HEK293 (cell line): Measurements from ENCODE around the gene NHS.

Experiments used
- CTCF ChIA-PET: fragments of 350-600 bp; formaldehyde crosslinking; extraction: SDS; loops from one replicate; lab custom pipeline; 2021; ENCODE audit warnings: antibody characterized with exemption; lab: Yijun Ruan, JAX
- POLR2A ChIA-PET: fragments of 300-600 bp; formaldehyde crosslinking; extraction: SDS; loops from one replicate; lab custom pipeline; 2020; ENCODE audit warnings: antibody characterized with exemption, inconsistent platforms; lab: Yijun Ruan, JAX
- H3K27ac ChIP-seq: fragments of 200-500 bp; sonication (Bioruptor generic); 2 replicates; pipeline ENCODE4 v1.5.1; 2014; ENCODE audit warnings: low read depth, low read length, control low read depth, inconsistent platforms; ENCODE audit errors: extremely low read depth
- H3K36me3 ChIP-seq, 2 experiments: fragments of 200-500 bp in 1 of 2; sonication (Bioruptor generic) in 1 of 2; 1 replicate in 1 of 2; 2 replicates in 1 of 2; pipeline ENCODE4 v1.5.1; 2014 to 2017; ENCODE audit warnings: inconsistent platforms in 2 of 2, low read length in 2 of 2; ENCODE audit not compliant: control insufficient read depth in 2 of 2, insufficient read depth in 1 of 2
- H3K4me1 ChIP-seq: fragments of 200-500 bp; sonication (Bioruptor generic); 2 replicates; pipeline ENCODE4 v1.5.1; 2014; ENCODE audit warnings: mild to moderate bottlenecking, low read length, inconsistent platforms; ENCODE audit not compliant: control insufficient read depth, insufficient read depth
- H3K4me3 ChIP-seq: 2 replicates; pipeline ENCODE4 v1.5.1; 2011; ENCODE audit warnings: low read depth, mild to moderate bottlenecking, control low read depth, low read length, moderate library complexity
- H3K9me3 ChIP-seq: fragments of 200-500 bp; sonication (Bioruptor generic); 2 replicates; pipeline ENCODE4 v1.5.1; 2014; ENCODE audit warnings: low read depth, low read length, inconsistent platforms; ENCODE audit not compliant: control insufficient read depth, insufficient read depth
- BCL11A ChIP-seq: fragments of 450-650 bp; formaldehyde crosslinking; IDR thresholded peaks from 2 replicates; pipeline ENCODE4 v1.5.1; 2016; ENCODE audit warnings: low read depth, missing biosample characterization, missing genetic modification characterization
- HOXD13 ChIP-seq: sonication (generic); formaldehyde crosslinking; IDR thresholded peaks from 2 replicates; pipeline ENCODE4 v1.8.0; 2022; ENCODE audit warnings: missing genetic modification reagents, borderline replicate concordance
- MZF1 ChIP-seq: fragments of 450-650 bp; formaldehyde crosslinking; IDR thresholded peaks from 2 replicates; pipeline ENCODE4 v1.5.1; 2017; ENCODE audit warnings: missing biosample characterization, missing genetic modification characterization, borderline replicate concordance
- SALL2 ChIP-seq: fragments of 450-650 bp; formaldehyde crosslinking; IDR thresholded peaks from 2 replicates; pipeline ENCODE4 v1.5.0; 2017; ENCODE audit warnings: missing biosample characterization, mild to moderate bottlenecking, missing genetic modification characterization, borderline replicate concordance
- SP3 ChIP-seq: fragments of 450-650 bp; formaldehyde crosslinking; IDR thresholded peaks from 2 replicates; pipeline ENCODE4 v1.5.1; 2016; ENCODE audit warnings: missing biosample characterization, missing genetic modification characterization
- ZBTB1 ChIP-seq: fragments of 450-650 bp; formaldehyde crosslinking; IDR thresholded peaks from 2 replicates; pipeline ENCODE4 v1.5.1; 2016; ENCODE audit warnings: missing biosample characterization, missing genetic modification characterization
- ZBTB8A ChIP-seq: fragments of 450-650 bp; formaldehyde crosslinking; IDR thresholded peaks from 2 replicates; pipeline ENCODE4 v1.5.1; 2016; ENCODE audit warnings: missing biosample characterization, missing genetic modification characterization
- ZEB2 ChIP-seq: fragments of 450-650 bp; formaldehyde crosslinking; IDR thresholded peaks from 2 replicates; pipeline ENCODE4 v1.5.1; 2016; ENCODE audit warnings: missing biosample characterization, missing genetic modification characterization
- ZNF174 ChIP-seq: fragments of 450-650 bp; formaldehyde crosslinking; IDR thresholded peaks from 2 replicates; pipeline ENCODE4 v1.5.0; 2017; ENCODE audit warnings: missing biosample characterization, mild to moderate bottlenecking, missing genetic modification characterization
- ZNF248 ChIP-seq: fragments of 450-650 bp; formaldehyde crosslinking; IDR thresholded peaks from 2 replicates; pipeline ENCODE4 v1.5.1; 2017; ENCODE audit warnings: missing biosample characterization, missing genetic modification characterization
- ZNF274 ChIP-seq, 2 experiments: fragments of 200-500 bp in 1 of 2; fragments of 450-650 bp in 1 of 2; sonication (Bioruptor generic) in 1 of 2; formaldehyde crosslinking in 1 of 2; IDR thresholded peaks; 2 replicates each; pipeline versions ENCODE4 v1.5.1 to v1.6.1; 2014 to 2016; ENCODE audit warnings: borderline replicate concordance in 1 of 2, inconsistent platforms in 1 of 2, low read length in 1 of 2, missing biosample characterization in 1 of 2, missing genetic modification characterization in 1 of 2
- ZNF302 ChIP-seq: fragments of 450-650 bp; formaldehyde crosslinking; IDR thresholded peaks from 2 replicates; pipeline ENCODE4 v1.5.1; 2016; ENCODE audit warnings: missing biosample characterization, missing genetic modification characterization, low read depth
- ZNF324 ChIP-seq: fragments of 450-650 bp; formaldehyde crosslinking; IDR thresholded peaks from 2 replicates; pipeline ENCODE4 v1.5.1; 2016; ENCODE audit warnings: missing biosample characterization, missing genetic modification characterization
- ZNF510 ChIP-seq: fragments of 450-650 bp; formaldehyde crosslinking; IDR thresholded peaks from 2 replicates; pipeline ENCODE4 v1.5.1; 2018; ENCODE audit warnings: mild to moderate bottlenecking, missing genetic modification characterization, missing biosample characterization; ENCODE audit not compliant: insufficient replicate concordance
- ZNF555 ChIP-seq: fragments of 450-650 bp; formaldehyde crosslinking; conservative IDR thresholded peaks from 2 replicates; pipeline ENCODE4 v1.5.1; 2017; ENCODE audit warnings: missing biosample characterization, mild to moderate bottlenecking, missing genetic modification characterization, inconsistent platforms
- ZNF585B ChIP-seq: fragments of 450-650 bp; formaldehyde crosslinking; IDR thresholded peaks from 2 replicates; pipeline ENCODE4 v1.5.1; 2016; ENCODE audit warnings: missing biosample characterization, missing genetic modification characterization
- ZNF610 ChIP-seq: fragments of 450-650 bp; formaldehyde crosslinking; IDR thresholded peaks from 2 replicates; pipeline ENCODE4 v1.5.1; 2016; ENCODE audit warnings: missing biosample characterization, missing genetic modification characterization, borderline replicate concordance
- ZNF626 ChIP-seq: fragments of 450-650 bp; sonication (Bioruptor Pico); formaldehyde crosslinking; IDR thresholded peaks from 2 replicates; pipeline ENCODE4 v1.5.1; 2018; ENCODE audit warnings: missing biosample characterization, missing genetic modification characterization, inconsistent platforms
- ZNF785 ChIP-seq: fragments of 450-650 bp; formaldehyde crosslinking; IDR thresholded peaks from 2 replicates; pipeline ENCODE4 v1.5.1; 2016; ENCODE audit warnings: missing biosample characterization, missing genetic modification characterization
- ZNF791 ChIP-seq: fragments of 450-650 bp; formaldehyde crosslinking; IDR thresholded peaks from 2 replicates; pipeline ENCODE4 v1.5.1; 2016; ENCODE audit warnings: missing biosample characterization, missing genetic modification characterization
- ZNF792 ChIP-seq: fragments of 450-650 bp; formaldehyde crosslinking; IDR thresholded peaks from 2 replicates; pipeline ENCODE4 v1.5.1; 2016; ENCODE audit warnings: missing biosample characterization, missing genetic modification characterization
- ZSCAN30 ChIP-seq: fragments of 450-650 bp; IDR thresholded peaks from 2 replicates; pipeline ENCODE4 v1.5.1; 2018; ENCODE audit warnings: missing biosample characterization, mild to moderate bottlenecking, missing genetic modification characterization, moderate library complexity
- TF ChIP-seq, protein P1 (sequence below): fragments of 450-650 bp; formaldehyde crosslinking; IDR thresholded peaks from 2 replicates; pipeline ENCODE4 v1.5.1; 2016; ENCODE audit warnings: missing biosample characterization, missing genetic modification characterization
- TF ChIP-seq, protein P2 (sequence below): fragments of 450-650 bp; formaldehyde crosslinking; IDR thresholded peaks from 2 replicates; pipeline ENCODE4 v1.5.1; 2016; ENCODE audit warnings: missing biosample characterization, missing genetic modification characterization, low read depth
- TF ChIP-seq, protein P3 (sequence below): fragments of 450-650 bp; formaldehyde crosslinking; IDR thresholded peaks from 2 replicates; pipeline ENCODE4 v1.5.1; 2016; ENCODE audit warnings: missing biosample characterization, missing genetic modification characterization

Gene NHS

GRCh38 chrX:17553961-17554482 is 179.0 kb downstream of the NHS start (continued):
- TF ChIP-seq, protein P1, sequence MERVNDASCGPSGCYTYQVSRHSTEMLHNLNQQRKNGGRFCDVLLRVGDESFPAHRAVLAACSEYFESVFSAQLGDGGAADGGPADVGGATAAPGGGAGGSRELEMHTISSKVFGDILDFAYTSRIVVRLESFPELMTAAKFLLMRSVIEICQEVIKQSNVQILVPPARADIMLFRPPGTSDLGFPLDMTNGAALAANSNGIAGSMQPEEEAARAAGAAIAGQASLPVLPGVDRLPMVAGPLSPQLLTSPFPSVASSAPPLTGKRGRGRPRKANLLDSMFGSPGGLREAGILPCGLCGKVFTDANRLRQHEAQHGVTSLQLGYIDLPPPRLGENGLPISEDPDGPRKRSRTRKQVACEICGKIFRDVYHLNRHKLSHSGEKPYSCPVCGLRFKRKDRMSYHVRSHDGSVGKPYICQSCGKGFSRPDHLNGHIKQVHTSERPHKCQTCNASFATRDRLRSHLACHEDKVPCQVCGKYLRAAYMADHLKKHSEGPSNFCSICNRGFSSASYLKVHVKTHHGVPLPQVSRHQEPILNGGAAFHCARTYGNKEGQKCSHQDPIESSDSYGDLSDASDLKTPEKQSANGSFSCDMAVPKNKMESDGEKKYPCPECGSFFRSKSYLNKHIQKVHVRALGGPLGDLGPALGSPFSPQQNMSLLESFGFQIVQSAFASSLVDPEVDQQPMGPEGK (tag by site-specific recombination), result no peak
- TF ChIP-seq ZSCAN30 (tag by site-specific recombination), result no peak

DNA sequence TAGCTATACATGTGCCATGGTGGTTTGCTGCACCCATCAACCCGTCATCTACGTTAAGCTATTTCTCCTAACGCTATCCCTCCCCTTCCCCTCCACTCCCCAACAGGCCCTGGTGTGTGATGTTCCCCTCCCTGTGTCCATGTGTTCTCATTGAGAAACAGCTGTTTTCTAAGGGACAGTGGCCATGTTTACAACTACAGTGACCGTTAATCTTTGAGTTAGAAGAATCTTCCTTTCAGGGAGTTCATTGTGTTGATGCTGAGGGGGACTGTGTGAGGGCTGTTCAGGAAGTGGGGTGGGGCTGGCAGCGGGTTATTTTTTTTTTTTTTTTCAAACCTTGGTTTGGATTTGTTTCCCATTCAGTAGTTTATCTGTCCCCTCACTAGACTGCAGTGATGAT is 179.9 kb downstream of the NHS start:
- no peak overlapping the region for H3K4me3 ChIP-seq
- ChIA-PET CTCF (interaction anchor here (1.9 kb wide), 1 partner anchor 36 kb away, joined by 4 read pairs; no protein-coding TSS in a partner anchor), POLR2A (no interaction called here)
- no peaks in the 10 kb centered on the region for H3K9me3 ChIP-seq
- no peak overlapping the region for H3K27ac ChIP-seq
- TF ChIP-seq ZNF792 (tag by site-specific recombination) (no peak), MZF1 (tag by site-specific recombination) (no peak), ZNF302 (tag by site-specific recombination) (no peak), HOXD13 (CRISPR knock-in tag) (no peak), ZNF274 (IDR thresholded peaks at IDR 0.05; ENCODE audit: low read length) (no peak), ZNF274 (tag by site-specific recombination; IDR thresholded peaks at IDR 0.05; ENCODE audit: borderline replicate concordance) (no peak), ZBTB8A (tag by site-specific recombination) (no peak), ZNF324 (no peak)
- no peaks in the 10 kb centered on the region for H3K36me3 ChIP-seq
- peaks cover 6% of the 10 kb centered on the region; the same call in 1 of the 2 replicates for H3K4me1 ChIP-seq

GRCh38 chrX:17555846-17556245 is 180.8 kb downstream of the NHS start:
- ChIA-PET POLR2A (no interaction called here), CTCF (interaction anchor here (1.0 to 1.9 kb wide), 3 partner anchors 24 to 36 kb away, joined by 3 to 5 read pairs (median 4); no protein-coding TSS in a partner anchor)
- TF ChIP-seq ZNF585B (tag by site-specific recombination), result no peak
- no peak for TF ChIP-seq ZNF626 (tag by site-specific recombination)
- TF ChIP-seq ZNF555 (tag by site-specific recombination), result no peak
- TF ChIP-seq SALL2 (tag by site-specific recombination), result no peak
- no peak for TF ChIP-seq ZBTB1
- TF ChIP-seq ZNF248, result no peak
- TF ChIP-seq ZEB2, result no peak
- no peak for TF ChIP-seq BCL11A (tag by site-specific recombination)
- TF ChIP-seq, protein P2, sequence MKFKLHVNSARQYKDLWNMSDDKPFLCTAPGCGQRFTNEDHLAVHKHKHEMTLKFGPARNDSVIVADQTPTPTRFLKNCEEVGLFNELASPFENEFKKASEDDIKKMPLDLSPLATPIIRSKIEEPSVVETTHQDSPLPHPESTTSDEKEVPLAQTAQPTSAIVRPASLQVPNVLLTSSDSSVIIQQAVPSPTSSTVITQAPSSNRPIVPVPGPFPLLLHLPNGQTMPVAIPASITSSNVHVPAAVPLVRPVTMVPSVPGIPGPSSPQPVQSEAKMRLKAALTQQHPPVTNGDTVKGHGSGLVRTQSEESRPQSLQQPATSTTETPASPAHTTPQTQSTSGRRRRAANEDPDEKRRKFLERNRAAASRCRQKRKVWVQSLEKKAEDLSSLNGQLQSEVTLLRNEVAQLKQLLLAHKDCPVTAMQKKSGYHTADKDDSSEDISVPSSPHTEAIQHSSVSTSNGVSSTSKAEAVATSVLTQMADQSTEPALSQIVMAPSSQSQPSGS (tag by site-specific recombination), result no peak
- TF ChIP-seq ZNF610 (tag by site-specific recombination), result no peak
- no peak for TF ChIP-seq ZNF174 (tag by site-specific recombination)
- no peak for TF ChIP-seq ZNF510
- TF ChIP-seq SP3 (tag by site-specific recombination), result no peak
- TF ChIP-seq, protein P3, sequence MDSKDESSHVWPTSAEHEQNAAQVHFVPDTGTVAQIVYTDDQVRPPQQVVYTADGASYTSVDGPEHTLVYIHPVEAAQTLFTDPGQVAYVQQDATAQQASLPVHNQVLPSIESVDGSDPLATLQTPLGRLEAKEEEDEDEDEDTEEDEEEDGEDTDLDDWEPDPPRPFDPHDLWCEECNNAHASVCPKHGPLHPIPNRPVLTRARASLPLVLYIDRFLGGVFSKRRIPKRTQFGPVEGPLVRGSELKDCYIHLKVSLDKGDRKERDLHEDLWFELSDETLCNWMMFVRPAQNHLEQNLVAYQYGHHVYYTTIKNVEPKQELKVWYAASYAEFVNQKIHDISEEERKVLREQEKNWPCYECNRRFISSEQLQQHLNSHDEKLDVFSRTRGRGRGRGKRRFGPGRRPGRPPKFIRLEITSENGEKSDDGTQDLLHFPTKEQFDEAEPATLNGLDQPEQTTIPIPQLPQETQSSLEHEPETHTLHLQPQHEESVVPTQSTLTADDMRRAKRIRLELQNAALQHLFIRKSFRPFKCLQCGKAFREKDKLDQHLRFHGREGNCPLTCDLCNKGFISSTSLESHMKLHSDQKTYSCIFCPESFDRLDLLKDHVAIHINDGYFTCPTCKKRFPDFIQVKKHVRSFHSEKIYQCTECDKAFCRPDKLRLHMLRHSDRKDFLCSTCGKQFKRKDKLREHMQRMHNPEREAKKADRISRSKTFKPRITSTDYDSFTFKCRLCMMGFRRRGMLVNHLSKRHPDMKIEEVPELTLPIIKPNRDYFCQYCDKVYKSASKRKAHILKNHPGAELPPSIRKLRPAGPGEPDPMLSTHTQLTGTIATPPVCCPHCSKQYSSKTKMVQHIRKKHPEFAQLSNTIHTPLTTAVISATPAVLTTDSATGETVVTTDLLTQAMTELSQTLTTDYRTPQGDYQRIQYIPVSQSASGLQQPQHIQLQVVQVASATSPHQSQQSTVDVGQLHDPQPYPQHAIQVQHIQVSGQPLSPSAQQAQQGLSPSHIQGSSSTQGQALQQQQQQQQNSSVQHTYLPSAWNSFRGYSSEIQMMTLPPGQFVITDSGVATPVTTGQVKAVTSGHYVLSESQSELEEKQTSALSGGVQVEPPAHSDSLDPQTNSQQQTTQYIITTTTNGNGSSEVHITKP (tag by site-specific recombination), result no peak
- TF ChIP-seq ZNF785, result no peak
- no peak for TF ChIP-seq ZNF791 (tag by site-specific recombination)
- Histone ChIP-seq H3K36me3 (no peaks in the 10 kb centered on the region), H3K27ac (no peak overlapping the region), H3K4me3 (no peak overlapping the region), H3K9me3 (no peaks in the 10 kb centered on the region), H3K4me1 (peaks cover 13% of the 10 kb centered on the region; the same call in 1 of the 2 replicates)
